CD4-positive, alpha-beta T cell (primary cell): ENCODE data around the gene TAF4B. TPM values are rescaled to one million over a fixed set of nuclear protein-coding genes. Genes with fewer than 3 reads are reported as not detected.

Source experiments
- ATAC-seq: fragments of 200-7000 bp; cut with Tn5 transposase; one replicate; pipeline ENCODE4 v1.10.0; 2022; ENCODE audit warnings: mild to moderate bottlenecking; ENCODE audit not compliant: poor library complexity
- CTCF ChIA-PET: fragments of 350-600 bp; sonication (Branson Sonifier 250); formaldehyde crosslinking; loops from one replicate; lab custom pipeline; 2021; ENCODE audit warnings: antibody characterized with exemption, inconsistent platforms; lab: Charles Lee
- POLR2A ChIA-PET: fragments of 350-600 bp; sonication (Branson Sonifier 250); formaldehyde crosslinking; loops from one replicate; lab custom pipeline; 2021; ENCODE audit warnings: antibody characterized with exemption, inconsistent platforms; lab: Charles Lee
- DNase-seq, 14 experiments: peaks; one replicate each; pipeline ENCODE4 v3.0.0-alpha.2; 2013 to 2020; ENCODE audit warnings: mixed read lengths in 2 of 14
- H3K27ac ChIP-seq, 2 donors: one replicate each; pipeline versions ENCODE4 v1.5.1 to v1.7.0; 2013; ENCODE audit warnings: low read length in 2 of 2, low read depth in 1 of 2, mild to moderate bottlenecking in 1 of 2
- H3K27me3 ChIP-seq, 2 experiments: 1 replicate in 1 of 2; 2 replicates in 1 of 2; pipeline versions ENCODE4 v1.6.1 to v1.7.0; 2013; ENCODE audit warnings: low read length in 2 of 2, control low read depth in 1 of 2, mild to moderate bottlenecking in 1 of 2, moderate library complexity in 1 of 2; ENCODE audit not compliant: insufficient read depth in 2 of 2, control insufficient read depth in 1 of 2
- H3K36me3 ChIP-seq: one replicate; pipeline ENCODE4 v1.6.1; 2013; ENCODE audit warnings: low read length, control low read depth; ENCODE audit not compliant: insufficient read depth
- H3K4me1 ChIP-seq: one replicate; pipeline ENCODE4 v1.6.1; 2013; ENCODE audit warnings: low read length, control low read depth; ENCODE audit not compliant: insufficient read depth
- H3K4me3 ChIP-seq: one replicate; pipeline ENCODE4 v1.5.1; 2013; ENCODE audit warnings: mild to moderate bottlenecking, low read length, moderate library complexity
- H3K9me3 ChIP-seq, 2 experiments: 1 replicate in 1 of 2; 2 replicates in 1 of 2; pipeline versions ENCODE4 v1.6.1 to v1.7.0; 2013; ENCODE audit warnings: low read length in 2 of 2, mild to moderate bottlenecking in 2 of 2, control low read depth in 1 of 2, moderate library complexity in 1 of 2; ENCODE audit not compliant: control insufficient read depth in 1 of 2, insufficient read depth in 1 of 2
- H3K27ac Mint-ChIP-seq: one replicate; pipeline ENCODE4 v1.8.0; 2020; ENCODE audit warnings: mixed read lengths
- H3K27me3 Mint-ChIP-seq: one replicate; pipeline ENCODE4 v1.8.0; 2021; ENCODE audit warnings: mixed read lengths
- H3K36me3 Mint-ChIP-seq: one replicate; pipeline ENCODE4 v1.8.0; 2021; ENCODE audit warnings: low read depth, mixed read lengths
- H3K4me1 Mint-ChIP-seq: one replicate; pipeline ENCODE4 v1.8.0; 2021; ENCODE audit warnings: low read depth, mixed read lengths
- H3K4me3 Mint-ChIP-seq: one replicate; pipeline ENCODE4 v1.8.0; 2020; ENCODE audit warnings: mild to moderate bottlenecking, mixed read lengths
- H3K9me3 Mint-ChIP-seq: one replicate; pipeline ENCODE4 v1.8.0; 2020; ENCODE audit warnings: mixed read lengths
- intact Hi-C, 2 experiments: fragments of 100-400 bp; cut with DNase I in 1 of 2; cut with micrococcal nuclease in 1 of 2; formaldehyde crosslinking; loops; one replicate each; pipeline versions ENCODE4 v1.15.1 to v1.9.0; 2023 to 2025; cut with DNase I, micrococcal nuclease
- total RNA-seq, 174 experiments: library from RNA in 2 of 174; stranded (reverse) in 2 of 174; gene quantifications; one replicate each; pipeline ENCODE4 v1.2.3 and lab custom pipeline; 2021 to 2026
- TF ChIP-seq, protein P1 (sequence below): fragments of 200-600 bp; IDR thresholded peaks from one replicate; pipeline ENCODE4 v1.8.0; 2022; ENCODE audit warnings: antibody characterized with exemption, mild to moderate bottlenecking

The TAF4B gene
- total RNA-seq, 2 experiments from 2014 or later: 13.7 to 14.1 TPM

DNA sequence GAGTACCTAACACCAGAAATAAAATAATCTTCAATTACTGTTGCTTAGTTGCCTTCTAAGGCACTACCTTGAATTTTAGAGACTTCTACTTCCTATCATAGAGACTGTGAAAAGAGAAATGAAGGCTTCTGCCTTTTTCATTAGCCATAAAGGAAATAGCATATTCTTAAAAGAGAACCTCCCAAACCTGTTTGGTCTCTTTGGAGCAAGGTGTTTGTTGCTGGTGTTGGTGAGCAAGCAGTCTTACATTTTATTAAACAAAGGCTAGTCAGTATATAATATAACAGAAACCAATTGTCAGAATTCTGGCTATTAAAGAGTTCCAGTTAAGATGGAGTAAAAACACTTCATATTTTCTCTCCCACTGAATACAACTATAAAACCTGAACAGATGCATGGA is 116.4 kb downstream of the TAF4B start:
- Histone ChIP-seq H3K27ac (no peak overlapping the region), H3K27me3 (no peaks in the 10 kb centered on the region), H3K9me3 (peaks cover 13 to 22% of the 10 kb centered on the region in 2 experiments), H3K36me3 (no peaks in the 10 kb centered on the region), H3K4me3 (no peak overlapping the region), H3K4me1 (no peaks in the 10 kb centered on the region)
- no peak overlapping the region for H3K27ac Mint-ChIP-seq
- no peaks in the 10 kb centered on the region for H3K27me3 Mint-ChIP-seq
- H3K4me1 Mint-ChIP-seq: no peaks in the 10 kb centered on the region
- ATAC-seq (no peak), DNase-seq (no peak)
- H3K36me3 Mint-ChIP-seq: peaks cover 64% of the 10 kb centered on the region
- no peak overlapping the region for H3K4me3 Mint-ChIP-seq
- H3K9me3 Mint-ChIP-seq: peaks cover 9% of the 10 kb centered on the region
- CTCF ChIA-PET: no interaction called here
- TF ChIP-seq, protein P1, sequence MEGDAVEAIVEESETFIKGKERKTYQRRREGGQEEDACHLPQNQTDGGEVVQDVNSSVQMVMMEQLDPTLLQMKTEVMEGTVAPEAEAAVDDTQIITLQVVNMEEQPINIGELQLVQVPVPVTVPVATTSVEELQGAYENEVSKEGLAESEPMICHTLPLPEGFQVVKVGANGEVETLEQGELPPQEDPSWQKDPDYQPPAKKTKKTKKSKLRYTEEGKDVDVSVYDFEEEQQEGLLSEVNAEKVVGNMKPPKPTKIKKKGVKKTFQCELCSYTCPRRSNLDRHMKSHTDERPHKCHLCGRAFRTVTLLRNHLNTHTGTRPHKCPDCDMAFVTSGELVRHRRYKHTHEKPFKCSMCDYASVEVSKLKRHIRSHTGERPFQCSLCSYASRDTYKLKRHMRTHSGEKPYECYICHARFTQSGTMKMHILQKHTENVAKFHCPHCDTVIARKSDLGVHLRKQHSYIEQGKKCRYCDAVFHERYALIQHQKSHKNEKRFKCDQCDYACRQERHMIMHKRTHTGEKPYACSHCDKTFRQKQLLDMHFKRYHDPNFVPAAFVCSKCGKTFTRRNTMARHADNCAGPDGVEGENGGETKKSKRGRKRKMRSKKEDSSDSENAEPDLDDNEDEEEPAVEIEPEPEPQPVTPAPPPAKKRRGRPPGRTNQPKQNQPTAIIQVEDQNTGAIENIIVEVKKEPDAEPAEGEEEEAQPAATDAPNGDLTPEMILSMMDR: no peak
- intact Hi-C loops: no loop called here
- POLR2A ChIA-PET: no interaction called here

DNA sequence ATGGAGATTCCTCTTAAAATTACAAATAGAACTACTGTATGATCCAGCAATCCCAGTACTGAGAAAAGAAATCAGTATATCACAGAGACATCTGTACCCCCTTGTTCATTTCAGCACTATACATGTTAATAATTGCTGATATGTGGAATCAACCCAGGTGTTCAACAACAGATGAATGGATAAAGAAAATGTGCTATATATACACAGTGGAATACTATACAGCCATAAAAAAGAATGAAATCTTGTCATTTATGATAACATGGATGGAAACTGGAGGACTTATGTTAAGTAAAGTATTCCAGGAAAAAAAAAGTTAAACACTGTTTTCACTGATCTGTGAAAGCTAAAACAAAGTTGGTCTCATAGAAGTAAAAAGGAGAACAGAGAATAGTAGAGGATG is 124.7 kb downstream of the TAF4B start:
- TF ChIP-seq, protein P1: no peak
- ATAC-seq (no peak), DNase-seq (no peak)
- Mint-ChIP-seq H3K27ac (no peak overlapping the region), H3K4me3 (no peak overlapping the region), H3K36me3 (peaks cover 33% of the 10 kb centered on the region), H3K9me3 (peaks cover 25% of the 10 kb centered on the region), H3K27me3 (no peaks in the 10 kb centered on the region), H3K4me1 (no peaks in the 10 kb centered on the region)
- H3K9me3 ChIP-seq: peaks cover 5 to 11% of the 10 kb centered on the region in 2 experiments
- CTCF ChIA-PET: no interaction called here
- POLR2A ChIA-PET: no interaction called here
- H3K27ac ChIP-seq: no peak overlapping the region
- no peaks in the 10 kb centered on the region for H3K36me3 ChIP-seq
- no peaks in the 10 kb centered on the region for H3K27me3 ChIP-seq
- no peaks in the 10 kb centered on the region for H3K4me1 ChIP-seq
- H3K4me3 ChIP-seq: no peak overlapping the region
- intact Hi-C loops: no loop called here

DNA sequence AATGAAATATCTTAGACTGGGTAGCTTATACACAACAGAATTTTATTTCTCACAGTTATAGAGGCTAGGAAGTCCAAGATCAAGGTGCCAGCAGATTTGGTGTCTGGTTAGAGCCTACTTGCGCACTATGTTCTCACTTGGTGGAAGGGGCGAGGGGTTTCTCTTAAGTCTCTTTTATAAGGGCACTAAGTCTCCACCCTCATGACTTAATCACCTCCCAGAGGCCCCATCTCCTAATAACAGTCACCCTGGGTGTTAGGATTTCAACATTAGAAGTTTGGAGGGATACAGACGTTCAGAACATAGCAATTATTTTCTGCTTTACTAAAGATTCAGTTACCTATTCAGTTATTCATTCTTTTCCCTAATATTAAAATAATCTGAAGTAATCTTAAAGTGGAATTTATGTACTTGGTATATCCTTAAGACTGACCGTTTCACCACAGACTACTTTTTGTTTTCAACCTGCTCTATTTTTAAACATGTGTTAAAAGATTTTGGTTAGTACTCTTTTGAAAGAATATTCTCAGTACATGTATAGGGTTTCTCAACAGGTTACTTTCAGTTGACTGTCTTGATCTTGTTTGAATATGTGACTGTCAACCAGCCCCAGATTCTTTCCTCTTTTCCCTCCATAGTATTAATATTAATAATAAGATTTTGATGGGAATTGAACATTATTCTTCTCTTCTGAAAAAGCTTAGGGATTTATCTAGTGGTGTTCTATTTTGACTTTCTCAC is 130.0 kb downstream of the TAF4B start:
- Mint-ChIP-seq H3K27me3 (no peaks in the 10 kb centered on the region), H3K4me3 (no peak overlapping the region), H3K36me3 (peaks cover 45% of the 10 kb centered on the region), H3K4me1 (no peaks in the 10 kb centered on the region), H3K27ac (no peak overlapping the region), H3K9me3 (no peaks in the 10 kb centered on the region)
- no peaks in the 10 kb centered on the region for H3K9me3 ChIP-seq
- CTCF ChIA-PET: no interaction called here
- POLR2A ChIA-PET: no interaction called here
- H3K36me3 ChIP-seq: no peaks in the 10 kb centered on the region
- no peak overlapping the region for H3K4me3 ChIP-seq
- TF ChIP-seq, protein P1: no peak
- intact Hi-C loops: no loop called here
- no peaks in the 10 kb centered on the region for H3K4me1 ChIP-seq
- no peak for ATAC-seq
- no peaks in the 10 kb centered on the region for H3K27me3 ChIP-seq
- no peak for DNase-seq
- H3K27ac ChIP-seq: no peak overlapping the region
